Measurements from ENCODE around the gene TATDN3.
"Not testable (repeated sequence)": the region's sequence is repeated elsewhere in the genome, so short reads cannot be mapped to it uniquely, and the experiment has no call there.

The TATDN3 gene

DNA sequence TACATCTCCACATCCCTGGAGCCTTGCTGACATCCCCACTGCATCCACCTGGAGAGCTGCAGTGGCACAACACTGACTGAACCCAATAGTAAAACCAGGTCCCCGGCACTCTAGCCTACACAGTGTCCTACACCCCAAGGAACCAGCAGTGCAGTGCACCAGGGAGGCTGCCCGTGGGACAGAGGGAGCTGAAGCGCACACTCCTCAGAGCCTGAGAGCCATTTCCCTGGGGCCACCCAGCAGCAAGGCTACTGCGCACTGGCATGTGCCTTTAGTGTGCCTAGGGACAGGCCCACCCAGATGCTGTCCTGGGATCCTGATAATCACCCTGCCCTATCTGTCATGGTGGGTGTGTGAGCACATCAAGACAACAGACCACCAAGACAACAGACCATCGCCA, 32.0 kb upstream of the TATDN3 start:
- Histone ChIP-seq H3K4me3 (ENCODE audit: low read length) (no peak overlapping the region), H3K4me1 (ENCODE audit: control insufficient read depth, insufficient read depth, low read length) (no peaks in the 10 kb centered on the region), H3K4me2 (ENCODE audit: low read length) (no peak overlapping the region), H3K36me3 (ENCODE audit: insufficient read depth, low read length) (no peaks in the 10 kb centered on the region), H3K27me3 (ENCODE audit: control insufficient read depth, insufficient read depth, low read length) (no peaks in the 10 kb centered on the region), H3K9ac (ENCODE audit: low read depth, low read length) (no peak overlapping the region), H3K9me3 (replicated peaks; ENCODE audit: low read length) (no peaks in the 10 kb centered on the region)

DNA sequence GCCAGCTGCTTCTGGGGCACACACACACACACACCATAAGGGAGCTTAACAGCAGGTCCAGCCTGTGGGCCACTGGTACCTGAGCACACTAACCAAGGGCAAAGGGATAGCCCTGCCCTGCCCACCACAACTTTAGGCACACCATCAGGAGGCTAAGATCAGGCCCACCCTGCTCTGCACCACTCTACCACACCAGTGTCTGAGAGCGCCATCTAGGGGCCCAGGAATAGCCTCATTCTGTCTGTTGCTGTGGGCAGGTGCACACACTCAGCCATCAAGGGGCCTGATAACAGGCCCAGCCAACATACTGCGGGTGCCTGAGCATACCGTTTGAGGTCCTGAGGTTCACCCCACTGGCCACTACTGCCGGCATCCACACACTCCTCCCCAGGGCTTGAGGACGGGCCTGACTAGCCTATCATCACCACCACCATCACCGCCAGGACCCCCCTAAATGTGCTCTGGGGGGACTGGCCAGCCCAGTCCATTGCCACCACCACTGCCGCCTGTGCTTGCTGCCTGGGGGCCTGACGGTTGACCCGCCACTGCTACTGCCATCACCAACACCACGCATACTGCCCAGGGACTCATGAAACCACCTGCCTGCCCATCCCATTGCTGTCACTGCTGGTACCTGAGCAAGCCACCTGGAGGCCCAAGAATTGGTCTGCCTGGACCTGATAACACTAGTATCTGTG, 31.4 kb upstream of the TATDN3 start:
- no peaks in the 10 kb centered on the region for H3K27me3 ChIP-seq (ENCODE audit: control insufficient read depth, insufficient read depth, low read length)
- no peaks in the 10 kb centered on the region for H3K4me1 ChIP-seq (ENCODE audit: control insufficient read depth, insufficient read depth, low read length)
- H3K9ac ChIP-seq (ENCODE audit: low read depth, low read length), result no peak overlapping the region
- H3K9me3 ChIP-seq (replicated peaks; ENCODE audit: low read length), result no peaks in the 10 kb centered on the region
- no peaks in the 10 kb centered on the region for H3K36me3 ChIP-seq (ENCODE audit: insufficient read depth, low read length)
- H3K4me3 ChIP-seq (ENCODE audit: low read length), result no peak overlapping the region
- H3K4me2 ChIP-seq (ENCODE audit: low read length), result no peak overlapping the region

DNA sequence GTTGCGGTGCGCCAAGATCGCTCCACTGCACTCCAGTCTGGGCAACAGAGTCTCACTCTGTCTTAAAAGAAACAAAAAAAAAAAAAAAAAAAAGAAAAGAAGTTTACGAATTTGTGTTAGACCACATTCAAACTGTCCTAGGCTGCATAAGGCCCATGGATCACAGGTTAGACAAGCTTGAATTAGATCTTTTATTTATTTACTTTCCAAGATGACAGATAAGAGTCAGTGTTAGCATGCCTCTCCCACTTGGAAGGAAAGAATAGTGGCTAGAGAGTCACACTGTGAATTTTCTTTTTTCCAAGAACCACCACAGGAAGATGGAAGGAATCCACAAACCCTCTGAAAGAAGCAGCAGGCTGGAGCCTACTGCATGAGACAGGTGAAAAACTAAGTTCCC, 29.5 kb upstream of the TATDN3 start:
- Histone ChIP-seq H3K36me3 (ENCODE audit: insufficient read depth, low read length) (no peaks in the 10 kb centered on the region), H3K4me3 (ENCODE audit: low read length) (no peak overlapping the region), H3K9ac (ENCODE audit: low read depth, low read length) (no peak overlapping the region), H3K9me3 (replicated peaks; ENCODE audit: low read length) (no peaks in the 10 kb centered on the region), H3K4me2 (ENCODE audit: low read length) (no peak overlapping the region), H3K27me3 (ENCODE audit: control insufficient read depth, insufficient read depth, low read length) (no peaks in the 10 kb centered on the region), H3K4me1 (ENCODE audit: control insufficient read depth, insufficient read depth, low read length) (no peaks in the 10 kb centered on the region)

DNA sequence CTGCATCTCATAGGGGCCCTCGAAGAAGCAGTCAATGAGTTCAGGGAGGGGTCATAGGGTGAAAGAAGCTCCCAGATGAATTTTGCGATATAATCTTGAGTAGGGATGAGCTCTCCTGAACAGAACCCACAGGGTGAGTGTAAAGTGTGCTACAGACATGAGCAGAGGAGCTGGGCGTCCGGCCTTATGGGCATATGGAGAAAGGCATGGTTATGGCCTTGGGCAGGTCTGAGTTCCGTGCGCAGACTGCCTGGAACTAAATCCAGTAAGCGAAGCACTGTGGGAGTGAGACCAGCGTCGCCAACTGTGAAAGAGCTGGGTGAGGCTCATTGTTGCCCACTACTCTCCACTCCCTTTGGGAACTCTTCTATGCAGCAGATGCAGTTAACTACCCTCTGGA, 28.9 kb upstream of the TATDN3 start:
- Histone ChIP-seq H3K36me3 (ENCODE audit: insufficient read depth, low read length) (no peaks in the 10 kb centered on the region), H3K9me3 (replicated peaks; ENCODE audit: low read length) (no peaks in the 10 kb centered on the region), H3K4me1 (ENCODE audit: control insufficient read depth, insufficient read depth, low read length) (no peaks in the 10 kb centered on the region), H3K4me2 (ENCODE audit: low read length) (no peak overlapping the region), H3K4me3 (ENCODE audit: low read length) (no peak overlapping the region), H3K9ac (ENCODE audit: low read depth, low read length) (no peak overlapping the region), H3K27me3 (ENCODE audit: control insufficient read depth, insufficient read depth, low read length) (no peaks in the 10 kb centered on the region)

DNA sequence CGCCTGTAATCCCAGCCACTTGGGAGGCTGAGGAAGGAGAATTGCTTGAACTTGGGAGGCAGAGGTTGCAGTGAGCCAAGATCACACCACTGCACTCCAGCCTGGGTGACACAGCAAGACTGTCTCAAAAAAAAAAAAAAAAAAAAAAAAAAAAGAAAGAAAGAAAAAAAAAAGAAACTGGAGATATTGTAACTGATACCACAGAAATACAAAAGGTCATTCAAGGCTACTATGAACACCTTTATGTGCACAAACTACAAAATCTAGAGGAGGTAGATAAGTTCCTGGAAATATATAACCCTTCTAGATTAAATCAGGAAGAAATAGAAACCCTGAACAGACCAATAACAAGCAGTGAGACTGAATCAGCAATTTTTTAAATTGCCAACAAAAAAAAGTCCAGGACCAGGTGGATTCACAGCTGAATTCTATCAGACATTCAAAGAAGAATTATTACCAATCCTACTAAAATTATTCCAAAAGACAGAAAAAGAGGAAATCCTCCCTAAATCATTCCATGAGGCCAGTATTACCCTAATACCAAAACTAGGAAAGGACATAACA, 26.9 kb upstream of the TATDN3 start:
- H3K4me2 ChIP-seq (ENCODE audit: low read length); H3K36me3 ChIP-seq (ENCODE audit: insufficient read depth, low read length); H3K9ac ChIP-seq (ENCODE audit: low read depth, low read length); H3K4me3 ChIP-seq (ENCODE audit: low read length); H3K27me3 ChIP-seq (ENCODE audit: control insufficient read depth, insufficient read depth, low read length); H3K4me1 ChIP-seq (ENCODE audit: control insufficient read depth, insufficient read depth, low read length); H3K9me3 ChIP-seq (replicated peaks; ENCODE audit: low read length): not testable (repeated sequence)

DNA sequence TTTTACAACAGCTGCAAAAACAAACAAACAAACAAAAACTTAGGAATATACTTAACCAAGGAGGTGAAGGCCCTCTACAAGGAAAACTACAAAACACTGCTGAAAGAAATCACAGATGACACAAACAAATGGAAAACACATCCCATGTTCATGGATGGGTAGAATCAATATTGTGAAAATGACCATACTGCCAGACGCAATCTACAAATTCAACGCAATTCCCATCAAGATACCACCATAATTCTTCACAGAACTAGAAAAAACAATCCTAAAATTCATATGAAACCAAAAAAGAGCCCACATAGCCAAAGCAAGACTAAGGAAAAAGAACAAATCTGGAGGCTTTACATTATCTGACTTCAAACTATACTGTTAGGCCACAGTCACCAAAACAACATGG, 24.9 kb upstream of the TATDN3 start:
- not testable (repeated sequence) for H3K4me3 ChIP-seq (ENCODE audit: low read length); H3K4me1 ChIP-seq (ENCODE audit: control insufficient read depth, insufficient read depth, low read length); H3K9ac ChIP-seq (ENCODE audit: low read depth, low read length); H3K36me3 ChIP-seq (ENCODE audit: insufficient read depth, low read length); H3K27me3 ChIP-seq (ENCODE audit: control insufficient read depth, insufficient read depth, low read length); H3K4me2 ChIP-seq (ENCODE audit: low read length); H3K9me3 ChIP-seq (replicated peaks; ENCODE audit: low read length)

DNA sequence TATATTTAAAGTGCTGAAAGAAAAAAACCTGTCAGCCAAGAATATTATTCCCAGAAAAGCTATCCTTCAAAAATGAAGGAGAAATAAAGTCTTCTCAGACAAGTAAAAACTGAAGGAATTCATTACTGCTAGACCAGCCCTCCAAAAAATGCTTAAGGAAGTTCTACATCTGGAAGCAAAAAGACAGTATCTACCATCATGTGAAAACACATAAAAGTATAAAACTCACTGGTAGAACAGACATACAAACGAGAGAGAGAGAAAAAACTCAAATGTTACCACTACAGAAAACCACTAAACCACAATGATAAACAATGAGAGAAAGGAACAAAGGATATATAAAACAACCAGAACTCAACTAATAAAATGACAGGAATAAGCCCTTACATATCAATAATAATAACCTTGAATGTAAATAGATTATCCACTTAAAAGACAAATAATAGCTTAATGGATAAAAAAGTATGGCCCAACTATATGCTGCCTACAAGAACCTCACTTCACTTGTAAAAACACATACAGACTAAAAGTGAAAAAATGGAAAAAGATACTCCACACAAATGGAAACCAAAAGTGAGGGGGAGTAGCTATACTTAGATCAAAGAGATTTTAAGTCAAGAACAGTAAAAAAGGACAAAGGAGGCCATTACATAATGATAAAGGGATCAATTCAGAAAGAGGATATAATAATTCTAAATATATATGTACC, 22.1 kb upstream of the TATDN3 start:
- Histone ChIP-seq H3K9ac (ENCODE audit: low read depth, low read length) (no peak overlapping the region), H3K27me3 (ENCODE audit: control insufficient read depth, insufficient read depth, low read length) (no peaks in the 10 kb centered on the region), H3K9me3 (replicated peaks; ENCODE audit: low read length) (peaks cover 3% of the 10 kb centered on the region), H3K4me1 (ENCODE audit: control insufficient read depth, insufficient read depth, low read length) (no peaks in the 10 kb centered on the region), H3K4me3 (ENCODE audit: low read length) (no peak overlapping the region), H3K4me2 (ENCODE audit: low read length) (no peak overlapping the region), H3K36me3 (ENCODE audit: insufficient read depth, low read length) (peaks cover 3% of the 10 kb centered on the region)

DNA sequence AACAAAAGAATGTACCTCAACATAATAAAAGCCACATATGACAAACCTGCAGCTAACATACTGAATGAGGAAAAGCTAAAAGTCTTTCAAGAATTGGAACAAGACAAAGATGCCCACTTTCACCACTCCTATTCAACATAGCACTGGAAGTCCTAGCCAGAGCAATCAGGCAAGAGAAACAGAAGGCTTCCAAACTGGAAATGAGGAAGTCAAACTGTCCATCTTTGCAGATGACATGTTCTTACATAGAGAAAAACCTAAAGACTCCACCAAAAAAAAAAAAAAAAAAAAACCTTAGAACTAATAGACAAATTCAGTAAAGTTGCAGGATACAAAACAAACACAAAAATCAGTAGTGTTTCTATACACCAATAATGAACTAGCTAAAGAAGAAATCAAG, 20.4 kb upstream of the TATDN3 start:
- Histone ChIP-seq H3K9me3 (replicated peaks; ENCODE audit: low read length) (peaks cover 3% of the 10 kb centered on the region), H3K9ac (ENCODE audit: low read depth, low read length) (no peak overlapping the region), H3K4me3 (ENCODE audit: low read length) (no peak overlapping the region), H3K27me3 (ENCODE audit: control insufficient read depth, insufficient read depth, low read length) (no peaks in the 10 kb centered on the region), H3K4me2 (ENCODE audit: low read length) (no peak overlapping the region), H3K36me3 (ENCODE audit: insufficient read depth, low read length) (peaks cover 3% of the 10 kb centered on the region), H3K4me1 (ENCODE audit: control insufficient read depth, insufficient read depth, low read length) (no peaks in the 10 kb centered on the region)

DNA sequence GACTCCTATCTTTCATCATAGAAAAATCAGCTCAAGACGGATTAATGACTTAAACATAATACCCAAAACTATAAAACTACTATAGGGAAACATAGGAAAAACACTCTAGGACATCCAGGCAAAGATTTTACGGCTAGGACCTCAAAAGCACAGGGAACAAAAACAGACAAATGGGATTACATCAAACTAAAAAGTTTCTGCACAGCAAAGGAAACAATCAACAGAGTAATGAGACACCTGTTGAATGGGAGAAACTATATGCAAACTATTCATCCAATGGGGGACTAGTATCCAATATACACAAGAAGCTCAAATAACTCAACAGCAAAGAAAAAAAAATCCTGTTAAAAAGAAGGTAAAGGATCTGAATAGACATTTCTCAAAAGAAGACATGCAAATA, 18.7 kb upstream of the TATDN3 start:
- Histone ChIP-seq H3K4me1 (ENCODE audit: control insufficient read depth, insufficient read depth, low read length) (no peaks in the 10 kb centered on the region), H3K36me3 (ENCODE audit: insufficient read depth, low read length) (peaks cover 3% of the 10 kb centered on the region), H3K27me3 (ENCODE audit: control insufficient read depth, insufficient read depth, low read length) (no peaks in the 10 kb centered on the region)

DNA sequence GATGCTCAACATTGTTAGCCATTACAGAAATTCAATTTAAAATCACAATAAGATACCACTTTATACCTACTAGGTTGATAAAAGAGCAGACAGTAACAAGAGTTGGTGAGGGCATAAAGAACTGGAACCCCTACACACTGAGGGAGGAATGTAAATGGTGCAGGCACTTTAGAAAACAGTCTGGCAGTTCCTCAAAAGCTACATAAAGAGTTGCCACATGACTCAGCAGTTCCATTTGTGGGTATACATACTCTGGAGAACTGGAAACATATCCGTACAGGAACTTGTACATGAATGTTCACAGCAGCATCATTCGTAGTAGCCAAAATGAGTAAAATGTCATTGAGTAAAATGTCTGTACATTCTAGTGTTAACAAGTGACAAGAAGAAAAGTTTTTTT, 17.1 kb upstream of the TATDN3 start:
- H3K27me3 ChIP-seq (ENCODE audit: control insufficient read depth, insufficient read depth, low read length), result no peaks in the 10 kb centered on the region
- no peak overlapping the region for H3K4me3 ChIP-seq (ENCODE audit: low read length)
- H3K4me1 ChIP-seq (ENCODE audit: control insufficient read depth, insufficient read depth, low read length), result no peaks in the 10 kb centered on the region
- no peak overlapping the region for H3K9ac ChIP-seq (ENCODE audit: low read depth, low read length)
- H3K36me3 ChIP-seq (ENCODE audit: insufficient read depth, low read length), result no peaks in the 10 kb centered on the region
- H3K4me2 ChIP-seq (ENCODE audit: low read length), result no peak overlapping the region
- H3K9me3 ChIP-seq (replicated peaks; ENCODE audit: low read length), result peaks cover under 1% of the 10 kb centered on the region

More for the DNA sequence above, 18.7 kb upstream of the TATDN3 start:
- no peak overlapping the region for H3K4me2 ChIP-seq (ENCODE audit: low read length)
- H3K4me3 ChIP-seq (ENCODE audit: low read length), result no peak overlapping the region
- H3K9ac ChIP-seq (ENCODE audit: low read depth, low read length), result no peak overlapping the region
- peaks cover 3% of the 10 kb centered on the region for H3K9me3 ChIP-seq (replicated peaks; ENCODE audit: low read length)

DNA sequence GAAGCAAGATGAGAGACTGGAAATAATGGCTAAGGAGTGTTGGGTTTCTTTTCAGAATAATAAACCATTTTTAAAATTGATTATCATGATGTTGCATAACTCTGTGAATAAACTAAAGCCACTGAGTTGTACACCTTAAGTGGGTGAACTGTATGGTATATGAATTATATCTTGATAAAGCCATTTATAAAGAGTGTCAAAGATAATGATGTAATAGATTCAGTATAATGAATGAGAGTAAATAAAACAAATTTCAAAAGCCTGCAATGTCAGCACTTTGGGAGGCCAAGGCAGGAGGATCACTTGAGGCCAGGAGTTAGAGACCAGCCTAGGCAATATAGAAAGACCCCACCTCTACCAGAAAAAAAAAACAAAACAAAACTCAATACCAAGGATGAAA, 16.5 kb upstream of the TATDN3 start:
- Histone ChIP-seq H3K36me3 (ENCODE audit: insufficient read depth, low read length) (no peaks in the 10 kb centered on the region), H3K4me3 (ENCODE audit: low read length) (no peak overlapping the region), H3K4me1 (ENCODE audit: control insufficient read depth, insufficient read depth, low read length) (no peaks in the 10 kb centered on the region), H3K4me2 (ENCODE audit: low read length) (no peak overlapping the region), H3K9ac (ENCODE audit: low read depth, low read length) (no peak overlapping the region), H3K9me3 (replicated peaks; ENCODE audit: low read length) (no peaks in the 10 kb centered on the region), H3K27me3 (ENCODE audit: control insufficient read depth, insufficient read depth, low read length) (no peaks in the 10 kb centered on the region)

DNA sequence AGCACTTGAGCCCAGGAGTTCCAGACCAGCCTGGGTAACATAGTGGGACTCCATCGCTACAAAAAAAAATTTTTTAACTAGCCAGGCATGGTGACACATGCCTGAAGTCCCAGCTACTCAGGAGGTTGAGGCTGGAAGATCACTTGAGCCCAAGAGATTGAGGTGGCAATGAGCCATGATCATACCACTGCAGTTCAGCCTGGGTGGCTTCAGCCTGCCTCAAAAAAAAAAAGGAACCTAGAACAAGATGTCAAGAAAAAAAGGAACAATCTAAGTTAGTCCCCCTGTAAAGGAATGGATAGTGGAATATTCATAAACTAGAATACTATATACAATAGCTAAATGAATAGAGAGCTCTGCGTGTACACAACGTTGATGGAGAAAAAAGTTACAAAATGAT, 14.5 kb upstream of the TATDN3 start:
- no peak overlapping the region for H3K4me2 ChIP-seq (ENCODE audit: low read length)
- H3K4me1 ChIP-seq (ENCODE audit: control insufficient read depth, insufficient read depth, low read length), result no peaks in the 10 kb centered on the region
- no peak overlapping the region for H3K4me3 ChIP-seq (ENCODE audit: low read length)
- H3K9ac ChIP-seq (ENCODE audit: low read depth, low read length), result no peak overlapping the region
- H3K9me3 ChIP-seq (replicated peaks; ENCODE audit: low read length), result no peaks in the 10 kb centered on the region
- peaks cover 6% of the 10 kb centered on the region for H3K36me3 ChIP-seq (ENCODE audit: insufficient read depth, low read length)
- no peaks in the 10 kb centered on the region for H3K27me3 ChIP-seq (ENCODE audit: control insufficient read depth, insufficient read depth, low read length)

All from skeletal muscle satellite cell (primary cell).